C4-2B (cell line): ENCODE measurements around the gene GALNT7.

Experiments
- ZFX ChIP-seq: fragments of 450-650 bp; IDR thresholded peaks from 2 replicates; pipeline ENCODE4 v1.6.1; 2017
- TF ChIP-seq, protein P1 (sequence below): fragments of 450-650 bp; conservative IDR thresholded peaks from 2 replicates; pipeline ENCODE4 v1.5.1; 2017; ENCODE audit warnings: mild to moderate bottlenecking

GRCh38 chr4:173275150-173275549 lies 106.5 kb downstream of the GALNT7 start:
- TF ChIP-seq, protein P1, sequence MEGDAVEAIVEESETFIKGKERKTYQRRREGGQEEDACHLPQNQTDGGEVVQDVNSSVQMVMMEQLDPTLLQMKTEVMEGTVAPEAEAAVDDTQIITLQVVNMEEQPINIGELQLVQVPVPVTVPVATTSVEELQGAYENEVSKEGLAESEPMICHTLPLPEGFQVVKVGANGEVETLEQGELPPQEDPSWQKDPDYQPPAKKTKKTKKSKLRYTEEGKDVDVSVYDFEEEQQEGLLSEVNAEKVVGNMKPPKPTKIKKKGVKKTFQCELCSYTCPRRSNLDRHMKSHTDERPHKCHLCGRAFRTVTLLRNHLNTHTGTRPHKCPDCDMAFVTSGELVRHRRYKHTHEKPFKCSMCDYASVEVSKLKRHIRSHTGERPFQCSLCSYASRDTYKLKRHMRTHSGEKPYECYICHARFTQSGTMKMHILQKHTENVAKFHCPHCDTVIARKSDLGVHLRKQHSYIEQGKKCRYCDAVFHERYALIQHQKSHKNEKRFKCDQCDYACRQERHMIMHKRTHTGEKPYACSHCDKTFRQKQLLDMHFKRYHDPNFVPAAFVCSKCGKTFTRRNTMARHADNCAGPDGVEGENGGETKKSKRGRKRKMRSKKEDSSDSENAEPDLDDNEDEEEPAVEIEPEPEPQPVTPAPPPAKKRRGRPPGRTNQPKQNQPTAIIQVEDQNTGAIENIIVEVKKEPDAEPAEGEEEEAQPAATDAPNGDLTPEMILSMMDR, result no peak
- no peak for TF ChIP-seq ZFX
